Measurements from ENCODE around the gene FBXL5.

Gene FBXL5

GRCh38 chr4:15655223-15656037 is at the start of gene FBXL5:
Gene FBXL5 (minus strand): TSS chr4:15655357. CDS start chr4:15655287, 70 bp downstream.
- DNase-seq (ENCODE audit: low spot score) = peak; percentile 95

- no peak for DNase-seq (ENCODE audit: low spot score)
Measured at GRCh38 chr4:15704129-15704528, 49.0 kb upstream of the FBXL5 start.

- DNase-seq (ENCODE audit: low spot score) = no peak
Measured at GRCh38 chr4:15703439-15703838, 48.3 kb upstream of the FBXL5 start.

DNA sequence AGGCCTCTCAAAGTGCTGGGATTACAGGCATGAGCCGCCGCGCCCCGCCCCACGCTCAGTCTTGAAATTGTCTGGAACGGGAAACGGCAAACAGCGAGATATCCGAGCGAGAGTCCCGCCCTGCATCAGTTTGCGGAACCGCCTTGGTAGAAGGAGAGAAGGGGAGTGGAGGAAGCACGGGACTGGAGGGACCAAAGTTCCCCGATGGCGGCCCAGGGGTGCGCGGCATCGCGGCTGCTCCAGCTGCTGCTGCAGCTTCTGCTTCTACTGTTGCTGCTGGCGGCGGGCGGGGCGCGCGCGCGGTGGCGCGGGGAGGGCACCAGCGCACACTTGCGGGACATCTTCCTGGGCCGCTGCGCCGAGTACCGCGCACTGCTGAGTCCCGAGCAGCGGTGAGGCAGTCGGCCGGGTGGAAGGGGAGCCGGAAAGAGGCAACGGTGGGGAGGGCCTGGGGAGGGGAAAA is 47.8 kb upstream of the FBXL5 start, which contains the start of gene BST1:
TSS of gene BST1 (plus strand) at position 125 of the 463 bp plus-strand sequence. CDS start at position 205, 80 bp downstream.
- DNase-seq (ENCODE audit: low spot score) = no peak

DNA sequence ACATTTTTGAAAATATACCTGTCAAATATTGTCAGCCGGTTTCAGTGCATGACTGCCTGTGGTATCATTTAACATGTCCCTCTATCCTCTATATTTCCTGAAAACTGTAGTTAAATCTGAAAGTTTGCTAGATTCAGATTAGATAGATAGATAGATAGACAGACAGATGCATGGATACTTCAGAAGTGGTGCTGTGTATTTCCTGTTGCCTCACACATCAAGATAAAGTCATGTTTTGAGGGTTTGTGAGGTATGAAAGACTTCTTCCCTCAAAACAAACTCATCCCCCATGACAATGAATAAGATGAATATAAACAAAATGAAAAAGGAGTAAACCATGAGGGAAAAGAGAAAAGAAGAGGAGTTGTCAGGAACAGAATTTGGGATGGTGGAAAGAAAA is 41.7 kb upstream of the FBXL5 start:
- no peak for DNase-seq (ENCODE audit: low spot score)

GRCh38 chr4:15695729-15696128 is 40.6 kb upstream of the FBXL5 start:
- no peak for DNase-seq (ENCODE audit: low spot score)

DNA sequence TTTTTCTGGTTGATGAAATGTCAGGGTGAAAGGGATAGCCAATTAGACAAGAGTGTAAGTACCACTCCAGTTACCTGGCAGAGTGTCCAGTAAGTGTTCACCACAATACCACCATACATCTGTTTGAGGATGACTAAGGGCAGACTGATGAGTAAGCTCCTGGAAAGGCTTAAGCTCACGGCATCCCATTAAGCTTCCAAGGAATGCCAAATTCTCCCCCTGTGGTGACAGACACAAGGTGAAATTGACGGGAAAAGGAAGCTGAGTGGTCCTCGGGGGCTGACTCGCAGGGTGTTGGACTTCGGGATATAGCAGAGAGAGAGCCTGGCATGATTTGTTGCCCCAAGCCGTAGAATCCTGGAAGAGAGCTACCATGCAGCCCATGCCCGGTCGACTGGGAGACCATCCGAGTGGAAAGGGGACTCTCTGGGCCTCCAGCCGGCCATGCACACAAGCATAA is 40.1 kb upstream of the FBXL5 start:
- no peak for DNase-seq (ENCODE audit: low spot score)

- DNase-seq (ENCODE audit: low spot score) = no peak
Measured at GRCh38 chr4:15694431-15694830, 39.3 kb upstream of the FBXL5 start.

DNA sequence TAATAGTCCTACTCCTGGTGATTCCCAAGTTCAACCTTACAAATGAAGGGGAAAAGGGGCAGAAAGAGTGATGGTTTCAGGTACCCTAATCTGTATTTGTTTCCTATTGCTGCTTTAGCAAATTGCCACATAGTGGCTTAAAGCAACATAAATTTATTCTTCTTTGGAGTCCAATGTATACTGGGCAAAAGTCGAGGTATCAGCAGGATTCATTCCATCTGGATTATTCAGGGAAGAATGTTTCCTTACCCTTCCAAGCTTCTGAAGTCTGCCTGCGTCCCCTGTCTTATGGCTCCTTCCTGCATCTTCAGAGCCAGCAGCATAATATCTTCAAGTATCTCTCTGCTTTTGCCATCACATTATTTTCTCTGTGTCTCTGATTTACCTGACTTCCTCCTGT is 37.4 kb upstream of the FBXL5 start:
- no peak for DNase-seq (ENCODE audit: low spot score)

GRCh38 chr4:15691346-15692135 is 36.4 kb upstream of the FBXL5 start:
- no peak for DNase-seq (ENCODE audit: low spot score)

DNA sequence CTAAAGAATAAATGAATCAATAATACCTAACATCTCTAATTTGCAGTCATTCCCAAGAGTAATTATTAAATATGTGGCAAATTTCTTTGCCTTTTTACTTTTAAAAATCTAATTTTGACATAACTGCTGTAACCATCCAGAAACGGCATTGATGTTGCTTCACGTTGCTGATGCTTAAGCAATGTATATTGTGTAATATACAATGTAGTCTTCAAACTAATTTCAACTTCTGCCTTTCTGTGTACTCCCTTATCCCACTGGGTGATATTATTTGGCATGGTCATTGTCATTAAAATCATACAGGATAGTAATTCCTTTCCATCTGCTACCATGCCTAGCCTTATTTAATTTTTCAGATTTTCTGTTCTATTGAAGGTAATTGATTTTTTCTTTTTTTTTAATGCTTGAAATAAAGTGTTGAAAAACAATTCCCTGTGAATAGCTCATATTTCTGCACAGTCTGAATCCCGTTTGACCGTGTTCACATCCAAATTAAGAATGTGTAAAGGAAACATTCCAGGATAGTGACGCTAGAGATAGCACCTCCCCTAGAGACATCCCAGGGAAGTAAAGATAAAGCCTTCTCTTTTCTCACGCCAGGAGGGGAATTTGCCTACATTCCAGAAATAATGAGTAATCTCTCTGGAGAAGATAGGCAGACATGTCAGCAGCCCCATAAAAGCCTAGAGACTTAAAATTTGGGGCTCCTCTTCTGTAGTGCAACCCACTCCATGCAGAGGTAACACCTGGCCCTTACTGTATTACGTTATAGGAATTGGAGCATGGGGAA is 35.1 kb upstream of the FBXL5 start:
- DNase-seq (ENCODE audit: low spot score) = no peak

DNA sequence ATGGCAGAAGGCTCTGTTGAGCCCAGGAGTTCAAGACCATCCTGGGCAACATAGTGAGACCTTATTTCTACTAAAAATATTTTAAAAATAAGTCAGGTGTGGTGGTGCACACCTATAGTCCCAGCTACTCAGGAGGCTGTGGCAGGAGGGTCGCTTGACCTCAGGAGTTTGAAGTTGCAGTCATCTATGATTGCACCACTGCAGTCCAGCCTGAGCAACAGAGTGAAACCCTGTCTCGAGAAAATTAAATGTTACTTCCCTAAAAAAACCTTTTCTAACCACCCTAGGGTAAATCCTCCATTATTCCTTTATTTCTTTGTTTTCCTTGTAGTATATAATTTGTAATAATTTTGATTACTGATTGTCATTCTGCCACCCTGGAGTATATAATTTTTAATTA is 34.4 kb upstream of the FBXL5 start:
- DNase-seq (ENCODE audit: low spot score) = no peak

GRCh38 chr4:15688051-15688450 is 32.9 kb upstream of the FBXL5 start:
- no peak for DNase-seq (ENCODE audit: low spot score)

DNA sequence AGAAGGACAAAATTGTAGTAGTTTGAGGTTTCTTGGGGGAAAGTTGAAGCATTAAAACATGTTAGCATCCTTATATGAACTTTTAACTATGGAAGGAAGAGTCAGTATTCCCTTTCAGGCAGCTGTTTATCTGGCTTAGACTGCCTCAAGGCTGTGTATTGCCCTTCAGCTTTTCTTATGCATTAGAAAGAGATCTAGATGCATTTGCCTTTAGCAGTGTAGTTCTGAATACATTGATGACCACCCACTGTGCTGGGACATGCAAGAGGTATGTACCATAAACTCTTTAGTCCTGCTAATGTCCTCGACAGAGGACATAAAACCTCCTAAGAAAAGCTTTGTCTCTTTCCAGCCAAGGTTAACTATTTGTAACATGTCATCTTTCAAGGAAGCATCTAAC is 29.3 kb upstream of the FBXL5 start:
- DNase-seq (ENCODE audit: low spot score) = no peak

- no peak for DNase-seq (ENCODE audit: low spot score)
Measured at GRCh38 chr4:15683143-15683495, 28.0 kb upstream of the FBXL5 start.

- no peak for DNase-seq (ENCODE audit: low spot score)
Measured at GRCh38 chr4:15682242-15683142, 27.3 kb upstream of the FBXL5 start.

GRCh38 chr4:15681372-15682241 is 26.4 kb upstream of the FBXL5 start, which contains the start of gene FAM200B:
Gene FAM200B (plus strand): TSS chr4:15681827. CDS start chr4:15686978, 5,151 bp downstream.
- DNase-seq (ENCODE audit: low spot score) = peak; percentile 89

DNA sequence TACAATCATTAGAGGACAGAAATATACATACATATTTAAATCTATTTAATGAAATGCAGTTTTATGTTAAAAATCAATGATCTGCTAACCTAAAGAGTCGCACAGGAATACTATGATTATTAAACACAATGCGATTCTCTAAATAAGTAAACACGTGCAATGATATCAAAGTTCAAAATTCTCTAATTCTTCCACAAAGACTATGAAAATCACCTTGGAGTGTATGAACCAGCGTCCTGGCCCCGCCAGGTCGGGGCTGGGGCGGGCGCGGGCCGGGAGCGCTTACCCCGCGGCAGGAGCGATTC is 25.9 kb upstream of the FBXL5 start:
- no peak for DNase-seq (ENCODE audit: low spot score)

DNA sequence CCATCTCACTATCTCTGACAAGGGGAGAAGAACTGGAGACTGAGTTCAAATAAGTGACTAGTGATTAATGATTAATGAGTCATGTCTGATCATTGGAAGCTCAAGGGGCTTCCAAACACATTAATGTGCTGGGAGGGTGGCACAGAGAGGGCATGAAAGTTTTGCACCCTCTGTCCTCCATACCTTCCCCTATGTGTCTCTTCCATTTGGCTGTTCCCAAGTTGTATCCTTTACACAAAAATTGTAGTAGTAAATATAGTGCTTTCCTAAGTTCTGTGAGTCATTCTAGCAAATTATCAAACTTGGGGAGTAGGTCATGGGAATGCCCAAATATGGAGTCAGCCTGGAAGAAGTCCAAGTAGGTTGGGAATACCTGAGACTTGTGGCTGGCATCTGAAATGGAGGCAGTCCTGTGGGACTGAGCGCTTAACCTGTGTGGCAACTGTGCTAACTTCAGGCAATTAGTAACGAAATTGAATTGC is 22.4 kb upstream of the FBXL5 start:
- no peak for DNase-seq (ENCODE audit: low spot score)

DNA sequence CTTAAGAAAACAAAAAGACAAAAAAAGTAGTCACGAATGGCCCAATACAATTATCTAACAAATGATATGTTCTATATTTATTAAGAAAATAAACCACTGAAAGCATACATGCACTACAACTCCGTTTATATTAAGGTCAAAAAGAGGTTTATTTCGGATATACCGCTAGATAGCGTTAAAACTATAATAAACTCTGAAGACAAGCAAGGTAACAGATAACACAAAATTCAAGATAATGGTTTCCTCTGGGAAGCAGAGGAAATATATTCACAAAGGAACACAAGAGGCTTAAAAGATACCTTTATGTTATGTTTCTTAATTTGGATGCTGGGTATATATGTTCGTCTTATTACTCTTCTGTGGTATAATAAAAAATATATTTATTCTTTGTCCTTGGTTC is 21.7 kb upstream of the FBXL5 start:
- no peak for DNase-seq (ENCODE audit: low spot score)
